H1 (cell line): ENCODE data around the gene MBD1. TPM values are rescaled to one million over a fixed set of nuclear protein-coding genes. Genes with fewer than 3 reads are reported as not detected.
"Not testable (repeated sequence)": the region's sequence is repeated elsewhere in the genome, so short reads cannot be mapped to it uniquely, and the experiment has no call there.

ENCODE experiments used
- CTCF ChIA-PET: fragments of 300-600 bp; sonication (Branson Sonifier 250); formaldehyde crosslinking; loops from one replicate; lab custom pipeline; 2021; ENCODE audit not compliant: partially characterized antibody; lab: Charles Lee
- POLR2A ChIA-PET: fragments of 300-600 bp; sonication (Branson Sonifier 250); formaldehyde crosslinking; loops from one replicate; lab custom pipeline; 2021; ENCODE audit warnings: inconsistent platforms; ENCODE audit not compliant: partially characterized antibody; lab: Charles Lee
- DNase-seq, 2 experiments: peaks; one replicate each; pipeline versions ENCODE4 v3.0.0 to v3.0.0-alpha.2; 2010 to 2022; ENCODE audit warnings: low spot score in 2 of 2, low read depth in 1 of 2, mixed read lengths in 1 of 2
- FAIRE-seq: peaks from 2 replicates; lab custom pipeline; 2011; peaks lifted over from hg19 to GRCh38; lab: Jason Lieb, UNC
- H2AFZ ChIP-seq: 2 replicates; pipeline ENCODE4 v1.8.1; 2012; ENCODE audit warnings: low read length, inconsistent platforms
- H2AK5ac ChIP-seq: 2 replicates; pipeline ENCODE4 v1.6.1; 2013; ENCODE audit warnings: low read depth, low read length
- H2BK120ac ChIP-seq: replicated peaks from 2 replicates; pipeline ENCODE3; 2013; ENCODE audit warnings: low read depth, low read length, inconsistent platforms
- H2BK12ac ChIP-seq: 2 replicates; pipeline ENCODE4 v1.6.1; 2013; ENCODE audit warnings: low read depth, low read length
- H2BK15ac ChIP-seq: 2 replicates; pipeline ENCODE4 v1.6.1; 2013; ENCODE audit warnings: low read length
- H2BK20ac ChIP-seq: 2 replicates; pipeline ENCODE4 v1.6.1; 2013; ENCODE audit warnings: low read length
- H2BK5ac ChIP-seq: 2 replicates; pipeline ENCODE4 v1.6.1; 2013; ENCODE audit warnings: low read depth, low read length
- H3K14ac ChIP-seq: 2 replicates; pipeline ENCODE4 v1.6.1; 2013; ENCODE audit warnings: inconsistent platforms; ENCODE audit not compliant: insufficient read length
- H3K18ac ChIP-seq: 2 replicates; pipeline ENCODE4 v1.6.1; 2013; ENCODE audit warnings: low read length; ENCODE audit errors: extremely low read depth
- H3K23ac ChIP-seq: 2 replicates; pipeline ENCODE4 v1.6.1; 2013; ENCODE audit warnings: inconsistent platforms; ENCODE audit not compliant: insufficient read length
- H3K23me2 ChIP-seq: 2 replicates; pipeline ENCODE4 v1.6.1; 2013; ENCODE audit warnings: low read depth, low read length
- H3K27ac ChIP-seq: 2 replicates; pipeline ENCODE4 v1.6.1; 2011; ENCODE audit warnings: low read depth, low read length, inconsistent platforms
- H3K27me3 ChIP-seq, 4 experiments: replicated peaks in 1 of 4; 1 replicate in 1 of 4; 2 replicates in 3 of 4; pipeline versions ENCODE4 v1.6.1 to v1.8.1; 2011 to 2013; ENCODE audit warnings: low read length in 3 of 4, mild to moderate bottlenecking in 3 of 4, inconsistent platforms in 2 of 4, mixed read lengths in 2 of 4, moderate library complexity in 1 of 4; ENCODE audit not compliant: control insufficient read depth in 3 of 4, insufficient read depth in 3 of 4; ENCODE audit errors: extremely low read depth in 1 of 4
- H3K36me3 ChIP-seq, 4 experiments: 2 replicates each; pipeline versions ENCODE4 v1.6.1 to v1.8.1; 2011 to 2013; ENCODE audit warnings: mild to moderate bottlenecking in 4 of 4, low read length in 3 of 4, moderate library complexity in 2 of 4, control low read depth in 1 of 4, inconsistent platforms in 1 of 4; ENCODE audit not compliant: insufficient read depth in 4 of 4, control insufficient read depth in 2 of 4
- H3K4ac ChIP-seq: replicated peaks from 2 replicates; pipeline ENCODE3; 2013; ENCODE audit warnings: low read length, low read depth, mixed read lengths, inconsistent platforms; ENCODE audit not compliant: insufficient read length
- H3K4me1 ChIP-seq, 4 experiments: replicated peaks in 1 of 4; 1 replicate in 1 of 4; 2 replicates in 3 of 4; pipeline versions ENCODE4 v1.6.1 to v1.8.1; 2011 to 2013; ENCODE audit warnings: low read length in 3 of 4, inconsistent platforms in 2 of 4, mixed read lengths in 1 of 4; ENCODE audit not compliant: insufficient read depth in 4 of 4, control insufficient read depth in 3 of 4
- H3K4me2 ChIP-seq, 2 experiments: 2 replicates each; pipeline versions ENCODE4 v1.6.1 to v1.8.1; 2011 to 2013; ENCODE audit warnings: low read depth in 2 of 2, low read length in 2 of 2, control low read depth in 1 of 2, inconsistent platforms in 1 of 2, mild to moderate bottlenecking in 1 of 2; ENCODE audit not compliant: insufficient read depth in 1 of 2
- H3K4me3 ChIP-seq, 4 experiments: fragments of 200-600, 300-600 bp in 1 of 4; sonication (generic), shearing (Covaris generic), sonication (Bioruptor Twin) in 1 of 4; 2 replicates each; pipeline versions ENCODE4 v1.5.1 to v1.8.1; 2011 to 2016; ENCODE audit warnings: low read length in 4 of 4, low read depth in 3 of 4, control low read depth in 2 of 4, inconsistent platforms in 2 of 4, mild to moderate bottlenecking in 2 of 4, mixed read lengths in 1 of 4, moderate library complexity in 1 of 4; ENCODE audit not compliant: insufficient read depth in 2 of 4; ENCODE audit errors: extremely low read depth in 1 of 4
- H3K56ac ChIP-seq: replicated peaks from 2 replicates; pipeline ENCODE3; 2013; ENCODE audit warnings: low read depth, mild to moderate bottlenecking, mixed read lengths, low read length, inconsistent platforms; ENCODE audit not compliant: insufficient read length
- H3K79me1 ChIP-seq: 2 replicates; pipeline ENCODE4 v1.6.1; 2013; ENCODE audit warnings: low read depth, low read length, control low read depth
- H3K79me2 ChIP-seq, 2 experiments: 2 replicates each; pipeline versions ENCODE4 v1.6.1 to v1.8.1; 2012 to 2013; ENCODE audit warnings: low read length in 2 of 2, mild to moderate bottlenecking in 2 of 2, inconsistent platforms in 1 of 2; ENCODE audit not compliant: insufficient read depth in 2 of 2, control insufficient read depth in 1 of 2
- H3K9ac ChIP-seq, 4 experiments: replicated peaks in 1 of 4; 1 replicate in 1 of 4; 2 replicates in 3 of 4; pipeline versions ENCODE4 v1.6.1 to v1.8.1; 2011 to 2013; ENCODE audit warnings: low read depth in 3 of 4, low read length in 3 of 4, control low read depth in 2 of 4, mild to moderate bottlenecking in 2 of 4, moderate library complexity in 2 of 4, inconsistent platforms in 1 of 4; ENCODE audit errors: extremely low read depth in 1 of 4
- H3K9me3 ChIP-seq, 2 experiments: 2 replicates each; pipeline versions ENCODE4 v1.6.1 to v1.8.1; 2012 to 2013; ENCODE audit warnings: mild to moderate bottlenecking in 2 of 2, moderate library complexity in 2 of 2, control low read depth in 1 of 2, inconsistent platforms in 1 of 2, low read depth in 1 of 2, low read length in 1 of 2, mixed read lengths in 1 of 2; ENCODE audit not compliant: insufficient read depth in 2 of 2
- H4K20me1 ChIP-seq, 2 experiments: replicated peaks in 1 of 2; 2 replicates each; pipeline versions ENCODE3 to v1.8.1; 2011 to 2013; ENCODE audit warnings: inconsistent platforms in 2 of 2, low read length in 2 of 2, mild to moderate bottlenecking in 1 of 2; ENCODE audit not compliant: insufficient read depth in 2 of 2, control insufficient read depth in 1 of 2
- H4K5ac ChIP-seq: 2 replicates; pipeline ENCODE4 v1.6.1; 2013; ENCODE audit warnings: low read length, low read depth, mixed read lengths, inconsistent platforms; ENCODE audit not compliant: insufficient read length
- H4K8ac ChIP-seq: 2 replicates; pipeline ENCODE4 v1.8.0; 2013; ENCODE audit warnings: mild to moderate bottlenecking, moderate library complexity, low read length, inconsistent platforms; ENCODE audit not compliant: insufficient read depth; ENCODE audit errors: extremely low read depth
- H4K91ac ChIP-seq: replicated peaks from 2 replicates; pipeline ENCODE3; 2013; ENCODE audit warnings: low read length, mixed read lengths, inconsistent platforms; ENCODE audit not compliant: insufficient read length
- SIN3A ChIP-seq, 2 experiments: IDR thresholded peaks in 1 of 2; conservative IDR thresholded peaks in 1 of 2; 2 replicates each; pipeline ENCODE4 v1.6.1; 2011 to 2012; ENCODE audit warnings: low read length in 2 of 2, improper control_type of control experiment in 1 of 2, low read depth in 1 of 2, mild to moderate bottlenecking in 1 of 2
- WGBS, 2 experiments: shearing (Covaris generic) in 1 of 2; methylation state at CpG; one replicate each; pipeline versions ENCODE4 v1.1.6 to v1.1.7; 2013 to 2015; ENCODE audit warnings: low lambda C conversion rate in 2 of 2, mixed read lengths in 2 of 2, inconsistent platforms in 1 of 2, low coverage in 1 of 2, missing lambda C conversion rate in 1 of 2; ENCODE audit not compliant: insufficient replicate concordance in 2 of 2, insufficient coverage in 1 of 2, insufficient read length in 1 of 2; ENCODE audit errors: extremely low coverage in 1 of 2, missing lambda C conversion rate in 1 of 2; 5-methylcytosine and 5-hydroxymethylcytosine counted together
- polyA plus RNA-seq, 7 experiments: library from polyadenylated mRNA; depleted of rRNA in 3 of 7; stranded (reverse) in 5 of 7; unstranded in 2 of 7; fragments of >200 nt in 5 of 7; fragments of 200-250 nt in 2 of 7; gene quantifications; 1 replicate in 5 of 7; 2 replicates in 1 of 7; 4 replicates in 1 of 7; pipeline versions ENCODE4 v1.2.1 to v1.2.3, GENCODE V29; 2011 to 2013; ENCODE audit warnings: missing spikeins in 2 of 7, mixed read lengths in 2 of 7
- total RNA-seq: library from RNA; stranded (reverse); fragmentation: NEBNext Ultra II Directional; extraction: Animal tissue kit (Norgen Biotek cat#: 25700); gene quantifications from 2 replicates; pipeline ENCODE4 v1.2.1, GENCODE V29; 2021
- TF ChIP-seq, protein P1 (sequence below): IDR thresholded peaks from 2 replicates; pipeline ENCODE4 v1.6.1; 2012; ENCODE audit warnings: low read length, inconsistent platforms

Gene MBD1
- total and polyA plus RNA-seq, 2 of the 8 experiments (the other 6 are each of a cell fraction or from before 2014, with no cell fraction given), result 32.2 to 41.6 TPM

DNA sequence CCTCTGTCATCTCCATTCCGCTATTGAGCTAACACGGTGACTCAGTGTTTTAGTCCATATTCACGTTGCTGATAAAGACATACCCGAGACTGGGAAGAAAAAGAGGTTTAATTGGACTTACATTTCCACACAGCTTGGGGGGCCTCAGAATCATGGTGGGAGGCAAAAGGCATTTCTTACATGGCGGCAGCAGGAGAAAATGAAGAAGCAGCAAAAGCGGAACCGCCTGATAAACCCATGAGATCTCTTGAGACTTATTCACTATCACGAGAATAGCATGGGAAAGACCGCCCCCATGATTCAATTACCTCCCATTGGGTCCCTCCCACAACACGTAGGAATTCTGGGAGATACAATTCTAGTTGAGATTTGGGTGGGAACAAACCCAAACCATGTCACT lies 28.8 kb upstream of the MBD1 start (continued):
- TF ChIP-seq, protein P1, sequence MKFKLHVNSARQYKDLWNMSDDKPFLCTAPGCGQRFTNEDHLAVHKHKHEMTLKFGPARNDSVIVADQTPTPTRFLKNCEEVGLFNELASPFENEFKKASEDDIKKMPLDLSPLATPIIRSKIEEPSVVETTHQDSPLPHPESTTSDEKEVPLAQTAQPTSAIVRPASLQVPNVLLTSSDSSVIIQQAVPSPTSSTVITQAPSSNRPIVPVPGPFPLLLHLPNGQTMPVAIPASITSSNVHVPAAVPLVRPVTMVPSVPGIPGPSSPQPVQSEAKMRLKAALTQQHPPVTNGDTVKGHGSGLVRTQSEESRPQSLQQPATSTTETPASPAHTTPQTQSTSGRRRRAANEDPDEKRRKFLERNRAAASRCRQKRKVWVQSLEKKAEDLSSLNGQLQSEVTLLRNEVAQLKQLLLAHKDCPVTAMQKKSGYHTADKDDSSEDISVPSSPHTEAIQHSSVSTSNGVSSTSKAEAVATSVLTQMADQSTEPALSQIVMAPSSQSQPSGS, result no peak
- no peak for TF ChIP-seq SIN3A (conservative IDR thresholded peaks at IDR 0.05 in 1 of 2, IDR thresholded peaks at IDR 0.05 in 1 of 2; ENCODE audit: low read depth in 1 of 2, low read length in 2 of 2)

DNA sequence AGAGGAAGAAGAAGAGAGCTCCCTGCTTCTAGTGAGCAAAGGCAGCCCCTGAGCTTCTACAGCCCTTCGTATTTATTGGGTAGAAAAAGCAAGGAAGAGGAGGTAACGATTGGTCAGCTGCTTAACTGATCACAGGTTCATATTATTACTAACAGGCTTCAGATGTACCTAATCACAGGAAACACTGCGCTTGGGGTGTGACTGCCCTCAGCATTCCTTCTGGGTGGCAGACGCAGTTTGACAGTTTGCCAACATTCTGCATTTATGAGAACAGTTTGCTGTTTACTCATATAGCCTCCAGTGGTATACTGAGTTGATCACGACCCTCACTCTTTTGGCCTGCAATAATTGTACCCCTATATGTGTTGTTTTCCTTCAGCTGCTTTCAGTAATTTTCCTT lies 27.5 kb upstream of the MBD1 start:
- H2AK5ac ChIP-seq, H4K20me1 ChIP-seq, H4K91ac ChIP-seq, H3K18ac ChIP-seq, H4K5ac ChIP-seq, H2BK5ac ChIP-seq, H3K27ac ChIP-seq, H3K4ac ChIP-seq, H3K14ac ChIP-seq, H3K4me2 ChIP-seq, H4K8ac ChIP-seq, H3K9ac ChIP-seq, H3K23ac ChIP-seq, H3K56ac ChIP-seq, H2AFZ ChIP-seq, H3K23me2 ChIP-seq, H2BK20ac ChIP-seq, DNase-seq, H3K79me2 ChIP-seq, FAIRE-seq, H3K27me3 ChIP-seq, H2BK120ac ChIP-seq, H3K79me1 ChIP-seq, H2BK12ac ChIP-seq, H3K4me1 ChIP-seq, H3K9me3 ChIP-seq, H3K36me3 ChIP-seq, H3K4me3 ChIP-seq, H2BK15ac ChIP-seq: not testable (repeated sequence)
- ChIA-PET CTCF (interaction anchor here (1.6 kb wide), 1 partner anchor 48 kb away, joined by 10 read pairs; no protein-coding TSS in a partner anchor), POLR2A (interaction anchor here (1.4 kb wide), 1 partner anchor 27 kb away, joined by 3 read pairs; the partner anchor contains the start of gene MBD1)
- WGBS, 2 experiments, result 78% methylated on average over 5 of the region's 5 CpGs; no CpG with 5 or more reads in 1 of the 2 experiments
